Measurements from ENCODE around the gene HLA-DRB5.

- no peak for TF ChIP-seq CTCF (IDR thresholded peaks at IDR 0.05)
- TF ChIP-seq EZH2 (IDR thresholded peaks at IDR 0.05): no peak
Observed at GRCh38 chr6:32551410-32551809, 21.3 kb upstream of the HLA-DRB5 start.

Data from neural progenitor cell (in vitro differentiated cells).